HepG2 (cell line): Measurements from ENCODE around the gene PRSS48. TPM values are rescaled to one million over a fixed set of nuclear protein-coding genes. Genes with fewer than 3 reads are reported as not detected.

ENCODE experiments used
- ATAC-seq: fragments of 200-7000 bp; cut with Tn5 transposase; 3 replicates; pipeline ENCODE4 v1.9.1; 2020; ENCODE audit warnings: mild to moderate bottlenecking, moderate library complexity
- BruUV-seq: library from RNA; stranded (reverse); fragments of 400-500 nt; replicated peaks from 2 replicates; lab custom pipeline; 2021; lab: Mats Ljungman, UMichigan
- CTCF ChIA-PET: fragments of 300-600 bp; formaldehyde crosslinking; extraction: SDS; loops from one replicate; lab custom pipeline; 2021; ENCODE audit warnings: low total read pairs, inconsistent platforms, low intra/inter-chr PET ratio; lab: Yijun Ruan, JAX
- POLR2A ChIA-PET: fragments of 350-600 bp; sonication (Branson Sonifier 250); formaldehyde crosslinking; loops from one replicate; lab custom pipeline; 2020; ENCODE audit warnings: antibody characterized with exemption, inconsistent platforms; lab: Yijun Ruan, JAX
- DNase-seq: peaks from one replicate; pipeline ENCODE4 v3.0.0-alpha.2; 2015; ENCODE audit warnings: low spot score
- FAIRE-seq: peaks from 3 replicates; lab custom pipeline; 2011; peaks lifted over from hg19 to GRCh38; lab: Jason Lieb, UNC
- H2AFZ ChIP-seq: one replicate; pipeline ENCODE4 v1.6.1; 2011; ENCODE audit warnings: low read length, inconsistent platforms
- H3K27ac ChIP-seq: fragments of 300-600 bp; 3 replicates; pipeline ENCODE4 v1.8.0; 2011; ENCODE audit warnings: mixed run types, mild to moderate bottlenecking, mixed read lengths, low read length, inconsistent platforms; ENCODE audit not compliant: insufficient read depth; ENCODE audit errors: extremely low read length
- H3K27me3 ChIP-seq, 2 experiments: fragments of 200-600 bp in 1 of 2; 2 replicates in 1 of 2; 3 replicates in 1 of 2; pipeline versions ENCODE4 v1.6.0 to v1.8.0; 2011; ENCODE audit warnings: low read length in 2 of 2, mild to moderate bottlenecking in 2 of 2, moderate library complexity in 2 of 2, inconsistent platforms in 1 of 2; ENCODE audit not compliant: insufficient read depth in 2 of 2, control insufficient read depth in 1 of 2
- H3K36me3 ChIP-seq, 2 experiments: fragments of 200-600 bp in 1 of 2; replicated peaks in 1 of 2; 2 replicates in 1 of 2; 3 replicates in 1 of 2; pipeline versions ENCODE4 v1.5.1 to v1.8.0; 2011; ENCODE audit warnings: low read length in 2 of 2, inconsistent platforms in 1 of 2; ENCODE audit not compliant: insufficient read depth in 2 of 2, control insufficient read depth in 1 of 2
- H3K4me1 ChIP-seq: 2 replicates; pipeline ENCODE4 v1.5.1; 2012; ENCODE audit warnings: low read length, inconsistent platforms; ENCODE audit not compliant: insufficient read depth
- H3K4me2 ChIP-seq: 2 replicates; pipeline ENCODE4 v1.6.0; 2011; ENCODE audit warnings: low read depth, low read length, inconsistent platforms
- H3K4me3 ChIP-seq, 3 experiments: fragments of 200-600 bp in 1 of 3; sonication (generic), shearing (Covaris generic) in 1 of 3; replicated peaks in 1 of 3; 2 replicates each; pipeline ENCODE4 v1.5.1; 2011 to 2016; ENCODE audit warnings: low read length in 3 of 3, inconsistent platforms in 2 of 3, low read depth in 2 of 3, mild to moderate bottlenecking in 2 of 3, control low read depth in 1 of 3, mixed read lengths in 1 of 3; ENCODE audit not compliant: insufficient read depth in 1 of 3
- H3K79me2 ChIP-seq: one replicate; pipeline ENCODE4 v1.6.1; 2011; ENCODE audit warnings: low read length, inconsistent platforms; ENCODE audit not compliant: insufficient read depth
- H3K9ac ChIP-seq: 2 replicates; pipeline ENCODE4 v1.6.0; 2011; ENCODE audit warnings: mild to moderate bottlenecking, low read depth, low read length, inconsistent platforms; ENCODE audit not compliant: insufficient read depth
- H3K9me3 ChIP-seq: 2 replicates; pipeline ENCODE4 v1.5.1; 2012; ENCODE audit warnings: mild to moderate bottlenecking, low read length
- H4K20me1 ChIP-seq: 2 replicates; pipeline ENCODE4 v1.6.0; 2011; ENCODE audit warnings: inconsistent platforms, mild to moderate bottlenecking, low read length, moderate library complexity; ENCODE audit not compliant: insufficient read depth
- FOXM1 ChIP-seq: sonication (generic); formaldehyde crosslinking; IDR thresholded peaks from 2 replicates; pipeline ENCODE4 v1.5.0; 2020; ENCODE audit warnings: missing genetic modification reagents
- HNF4G ChIP-seq, 2 experiments: sonication (generic) in 1 of 2; formaldehyde crosslinking in 1 of 2; IDR thresholded peaks; 2 replicates each; pipeline versions ENCODE4 v1.4.0 to v1.6.1; 2011 to 2020; ENCODE audit warnings: borderline replicate concordance in 2 of 2, low read depth in 2 of 2, mild to moderate bottlenecking in 2 of 2, low read length in 1 of 2, missing genetic modification reagents in 1 of 2, moderate library complexity in 1 of 2
- JUND ChIP-seq: sonication (generic); formaldehyde crosslinking; IDR thresholded peaks from 2 replicates; pipeline ENCODE4 v1.8.0; 2022; ENCODE audit warnings: mild to moderate bottlenecking, missing genetic modification reagents
- NONO ChIP-seq, 2 experiments: fragments of 450-650 bp in 1 of 2; sonication (generic) in 1 of 2; formaldehyde crosslinking in 1 of 2; IDR thresholded peaks in 1 of 2; conservative IDR thresholded peaks in 1 of 2; 2 replicates each; pipeline versions ENCODE4 v1.6.1 to v1.8.0; 2017 to 2022; ENCODE audit warnings: mild to moderate bottlenecking in 1 of 2, missing genetic modification reagents in 1 of 2, moderate library complexity in 1 of 2
- PPARG ChIP-seq: conservative IDR thresholded peaks from 2 replicates; pipeline ENCODE4 v1.6.1; 2016; ENCODE audit warnings: missing biosample characterization, missing genetic modification reagents
- SMARCC2 ChIP-seq: fragments of 450-650 bp; IDR thresholded peaks from 2 replicates; pipeline ENCODE4 v1.6.1; 2017; ENCODE audit warnings: antibody characterized with exemption, mild to moderate bottlenecking
- SP2 ChIP-seq: sonication (generic); formaldehyde crosslinking; IDR thresholded peaks from 2 replicates; pipeline ENCODE4 v1.5.1; 2020; ENCODE audit warnings: mild to moderate bottlenecking, missing genetic modification reagents
- U2AF2 ChIP-seq: fragments of 200-400 bp; formaldehyde crosslinking; IDR thresholded peaks from 2 replicates; pipeline ENCODE4 v1.6.1; 2017; ENCODE audit warnings: low read depth, mild to moderate bottlenecking, low read length
- ZBTB21 ChIP-seq: sonication (generic); formaldehyde crosslinking; IDR thresholded peaks from 2 replicates; pipeline ENCODE4 v1.4.0; 2020; ENCODE audit warnings: missing genetic modification reagents
- ZNF335 ChIP-seq: sonication (generic); formaldehyde crosslinking; IDR thresholded peaks from 2 replicates; pipeline ENCODE4 v1.4.0; 2020; ENCODE audit warnings: missing genetic modification reagents
- ZNF484 ChIP-seq: sonication (generic); formaldehyde crosslinking; IDR thresholded peaks from 2 replicates; pipeline ENCODE4 v1.5.1; 2020; ENCODE audit warnings: mild to moderate bottlenecking, low read depth, missing genetic modification reagents, borderline replicate concordance
- ZNF549 ChIP-seq: sonication (generic); formaldehyde crosslinking; IDR thresholded peaks from 2 replicates; pipeline ENCODE4 v1.5.0; 2020; ENCODE audit warnings: missing genetic modification reagents
- ZNF567 ChIP-seq: sonication (generic); formaldehyde crosslinking; IDR thresholded peaks from 2 replicates; pipeline ENCODE4 v1.8.1; 2023; ENCODE audit warnings: mild to moderate bottlenecking, missing genetic modification reagents, borderline replicate concordance
- ZNF644 ChIP-seq: IDR thresholded peaks from 2 replicates; pipeline ENCODE4 v1.6.1; 2016; ENCODE audit warnings: low read depth
- ZNF891 ChIP-seq: sonication (generic); formaldehyde crosslinking; IDR thresholded peaks from 2 replicates; pipeline ENCODE4 v1.5.0; 2020; ENCODE audit warnings: mild to moderate bottlenecking, missing genetic modification reagents
- ZSCAN30 ChIP-seq: sonication (generic); formaldehyde crosslinking; IDR thresholded peaks from 2 replicates; pipeline ENCODE4 v1.5.0; 2020; ENCODE audit warnings: mild to moderate bottlenecking, missing genetic modification reagents
- WGBS: methylation state at CpG from one replicate; pipeline ENCODE4 v1.1.6; 2017; ENCODE audit warnings: low lambda C conversion rate; 5-methylcytosine and 5-hydroxymethylcytosine counted together
- in situ Hi-C: cut with HindIII; loops from 2 replicates; pipeline ENCODE4 v1.10.0; 2017; ENCODE audit warnings: low pct_unique_long_range_greater_than_20kb; ENCODE audit not compliant: extremely low pct_ligation_motif_present
- intact Hi-C: fragments of 100-400 bp; cut with micrococcal nuclease; formaldehyde crosslinking; loops from one replicate; pipeline ENCODE4 v1.10.0; 2022; ENCODE audit not compliant: unreplicated experiment
- polyA plus RNA-seq, 8 experiments: library from polyadenylated mRNA; depleted of rRNA in 3 of 8; stranded (reverse) in 7 of 8; unstranded in 1 of 8; fragments of >200 nt; fragmentation: Illumina TruSeq in 4 of 8; extraction: Trizol in 4 of 8; gene quantifications; 2 replicates each; pipeline versions ENCODE4 v1.2.1 to v1.2.3, GENCODE V29; 2011 to 2016; ENCODE audit warnings: low read depth in 4 of 8, missing spikeins in 1 of 8, mixed read lengths in 1 of 8; ENCODE audit not compliant: insufficient read depth in 1 of 8
- total RNA-seq, 5 experiments: library from RNA; depleted of rRNA; stranded (reverse); fragments of >200 nt; fragmentation: Illumina TruSeq; extraction: Trizol; gene quantifications; 2 replicates each; pipeline ENCODE4 v1.2.3, GENCODE V29; 2016; ENCODE audit warnings: low read depth in 1 of 5
- TF ChIP-seq, protein P1 (sequence below): IDR thresholded peaks from 2 replicates; pipeline ENCODE4 v1.6.1; 2016; ENCODE audit warnings: missing biosample characterization, missing genetic modification reagents, low read depth
- TF ChIP-seq, protein P2 (sequence below): sonication (generic); formaldehyde crosslinking; IDR thresholded peaks from 2 replicates; pipeline ENCODE4 v1.4.0; 2020; ENCODE audit warnings: missing genetic modification reagents, borderline replicate concordance
- TF ChIP-seq, protein P3 (sequence below), 2 experiments: IDR thresholded peaks; 2 replicates each; pipeline ENCODE4 v1.6.1; 2011 to 2012; ENCODE audit warnings: low read length in 2 of 2, borderline replicate concordance in 1 of 2, low read depth in 1 of 2, mild to moderate bottlenecking in 1 of 2, moderate library complexity in 1 of 2

Gene PRSS48
- total and polyA plus RNA-seq, 2 of the 13 experiments (the other 11 are each of a cell fraction or from before 2014, with no cell fraction given): not detected

DNA sequence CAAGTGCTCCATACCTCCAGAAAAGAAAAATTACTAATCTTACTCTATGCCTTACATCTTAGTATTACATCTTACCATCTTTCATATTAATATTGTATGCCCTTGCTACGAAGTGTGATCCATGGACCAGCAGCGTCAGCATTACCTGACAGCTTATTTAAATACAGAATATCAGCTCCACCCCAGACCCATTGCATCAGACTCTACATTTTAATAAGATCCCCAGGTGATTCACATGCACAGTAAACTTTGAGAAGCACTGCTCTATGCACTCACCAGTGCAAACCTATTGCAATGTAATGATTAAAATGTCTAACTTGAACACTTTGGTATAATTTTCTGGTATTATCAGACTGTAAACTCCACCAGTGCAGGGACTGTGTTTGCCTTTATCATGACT lies 62.5 kb downstream of the PRSS48 start:
- no peak overlapping the region for H3K27ac ChIP-seq
- H3K4me1 ChIP-seq: peaks cover 40% of the 10 kb centered on the region
- BruUV-seq: no TSS peak
- H3K4me3 ChIP-seq: no peak overlapping the region
- no peak for FAIRE-seq
- CTCF ChIA-PET: no interaction called here
- H4K20me1 ChIP-seq: no peaks in the 10 kb centered on the region
- H3K79me2 ChIP-seq: no peaks in the 10 kb centered on the region
- intact Hi-C loops (no loop called here), in situ Hi-C loops (no loop called here)
- H3K36me3 ChIP-seq: no peaks in the 10 kb centered on the region
- POLR2A ChIA-PET: interaction anchor here (8.0 kb wide), 1 partner anchor 15 kb away, joined by 49 read pairs; the partner anchor contains the start of gene SH3D19
- H3K9me3 ChIP-seq: no peaks in the 10 kb centered on the region
- no peak overlapping the region for H2AFZ ChIP-seq
- no peak; the same call in 2 of the 3 replicates for ATAC-seq
- H3K4me2 ChIP-seq: no peak overlapping the region; the same call in 1 of the 2 replicates
- TF ChIP-seq SP2 (CRISPR knock-in tag): no peak
- TF ChIP-seq JUND: no peak
- TF ChIP-seq, protein P1, sequence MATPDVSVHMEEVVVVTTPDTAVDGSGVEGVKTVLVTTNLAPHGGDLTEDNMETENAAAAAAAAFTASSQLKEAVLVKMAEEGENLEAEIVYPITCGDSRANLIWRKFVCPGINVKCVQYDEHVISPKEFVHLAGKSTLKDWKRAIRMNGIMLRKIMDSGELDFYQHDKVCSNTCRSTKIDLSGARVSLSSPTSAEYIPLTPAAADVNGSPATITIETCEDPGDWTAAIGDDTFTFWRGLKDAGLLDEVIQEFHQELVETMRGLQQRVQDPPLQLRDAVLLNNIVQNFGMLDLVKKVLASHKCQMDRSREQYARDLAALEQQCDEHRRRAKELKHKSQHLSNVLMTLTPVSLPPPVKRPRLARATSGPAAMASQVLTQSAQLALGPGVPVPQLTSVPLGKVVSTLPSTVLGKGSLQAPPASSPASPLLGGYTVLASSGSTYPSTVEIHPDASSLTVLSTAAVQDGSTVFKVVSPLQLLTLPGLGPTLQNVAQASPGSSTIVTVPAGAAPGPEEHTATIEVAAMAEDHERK: no peak
- no peak for TF ChIP-seq ZSCAN30 (CRISPR knock-in tag)
- no peak for TF ChIP-seq PPARG
- TF ChIP-seq FOXM1 (CRISPR knock-in tag): no peak
- TF ChIP-seq, protein P2, sequence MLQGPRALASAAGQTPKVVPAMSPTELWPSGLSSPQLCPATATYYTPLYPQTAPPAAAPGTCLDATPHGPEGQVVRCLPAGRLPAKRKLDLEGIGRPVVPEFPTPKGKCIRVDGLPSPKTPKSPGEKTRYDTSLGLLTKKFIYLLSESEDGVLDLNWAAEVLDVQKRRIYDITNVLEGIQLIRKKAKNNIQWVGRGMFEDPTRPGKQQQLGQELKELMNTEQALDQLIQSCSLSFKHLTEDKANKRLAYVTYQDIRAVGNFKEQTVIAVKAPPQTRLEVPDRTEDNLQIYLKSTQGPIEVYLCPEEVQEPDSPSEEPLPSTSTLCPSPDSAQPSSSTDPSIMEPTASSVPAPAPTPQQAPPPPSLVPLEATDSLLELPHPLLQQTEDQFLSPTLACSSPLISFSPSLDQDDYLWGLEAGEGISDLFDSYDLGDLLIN (CRISPR knock-in tag): no peak
- no peak for TF ChIP-seq U2AF2
- TF ChIP-seq ZNF549: no peak
- TF ChIP-seq, protein P3, sequence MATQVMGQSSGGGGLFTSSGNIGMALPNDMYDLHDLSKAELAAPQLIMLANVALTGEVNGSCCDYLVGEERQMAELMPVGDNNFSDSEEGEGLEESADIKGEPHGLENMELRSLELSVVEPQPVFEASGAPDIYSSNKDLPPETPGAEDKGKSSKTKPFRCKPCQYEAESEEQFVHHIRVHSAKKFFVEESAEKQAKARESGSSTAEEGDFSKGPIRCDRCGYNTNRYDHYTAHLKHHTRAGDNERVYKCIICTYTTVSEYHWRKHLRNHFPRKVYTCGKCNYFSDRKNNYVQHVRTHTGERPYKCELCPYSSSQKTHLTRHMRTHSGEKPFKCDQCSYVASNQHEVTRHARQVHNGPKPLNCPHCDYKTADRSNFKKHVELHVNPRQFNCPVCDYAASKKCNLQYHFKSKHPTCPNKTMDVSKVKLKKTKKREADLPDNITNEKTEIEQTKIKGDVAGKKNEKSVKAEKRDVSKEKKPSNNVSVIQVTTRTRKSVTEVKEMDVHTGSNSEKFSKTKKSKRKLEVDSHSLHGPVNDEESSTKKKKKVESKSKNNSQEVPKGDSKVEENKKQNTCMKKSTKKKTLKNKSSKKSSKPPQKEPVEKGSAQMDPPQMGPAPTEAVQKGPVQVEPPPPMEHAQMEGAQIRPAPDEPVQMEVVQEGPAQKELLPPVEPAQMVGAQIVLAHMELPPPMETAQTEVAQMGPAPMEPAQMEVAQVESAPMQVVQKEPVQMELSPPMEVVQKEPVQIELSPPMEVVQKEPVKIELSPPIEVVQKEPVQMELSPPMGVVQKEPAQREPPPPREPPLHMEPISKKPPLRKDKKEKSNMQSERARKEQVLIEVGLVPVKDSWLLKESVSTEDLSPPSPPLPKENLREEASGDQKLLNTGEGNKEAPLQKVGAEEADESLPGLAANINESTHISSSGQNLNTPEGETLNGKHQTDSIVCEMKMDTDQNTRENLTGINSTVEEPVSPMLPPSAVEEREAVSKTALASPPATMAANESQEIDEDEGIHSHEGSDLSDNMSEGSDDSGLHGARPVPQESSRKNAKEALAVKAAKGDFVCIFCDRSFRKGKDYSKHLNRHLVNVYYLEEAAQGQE (IDR thresholded peaks at IDR 0.05; ENCODE audit: borderline replicate concordance in 1 of 2, low read depth in 1 of 2, low read length in 2 of 2): no peak
- TF ChIP-seq ZBTB21 (CRISPR knock-in tag): no peak
- no peak for TF ChIP-seq ZNF891 (CRISPR knock-in tag)
- no peak for TF ChIP-seq ZNF335
- no peak for TF ChIP-seq ZNF644
- TF ChIP-seq ZNF484 (CRISPR knock-in tag): no peak
- no peak for TF ChIP-seq NONO (IDR thresholded peaks at IDR 0.05)
- no peak for TF ChIP-seq NONO (CRISPR knock-in tag; conservative IDR thresholded peaks at IDR 0.05)
- no peak for TF ChIP-seq ZNF567
- TF ChIP-seq SMARCC2: no peak
- TF ChIP-seq HNF4G (IDR thresholded peaks at IDR 0.05; ENCODE audit: borderline replicate concordance, low read depth, low read length): no peak
- TF ChIP-seq HNF4G (CRISPR knock-in tag; IDR thresholded peaks at IDR 0.05; ENCODE audit: borderline replicate concordance, low read depth): no peak
- H3K27me3 ChIP-seq: no peaks in the 10 kb centered on the region
- no peak for DNase-seq
- H3K9ac ChIP-seq: no peak overlapping the region
- WGBS: 22% methylated on average over 2 of the region's 2 CpGs
